Liver (tissue), 9 donors: ENCODE data around the gene DICER1. TPM values are rescaled to one million over a fixed set of nuclear protein-coding genes. Genes with fewer than 3 reads are reported as not detected.

Experiments
- DNase-seq: peaks from one replicate; pipeline ENCODE4 v3.0.0-alpha.2; 2017; ENCODE audit warnings: low spot score
- H3K27ac ChIP-seq, 2 donors: one replicate each; pipeline ENCODE4 v1.7.0; 2013; ENCODE audit warnings: inconsistent platforms in 2 of 2, low read length in 2 of 2, control low read depth in 1 of 2, low read depth in 1 of 2, mild to moderate bottlenecking in 1 of 2
- H3K27me3 ChIP-seq, 4 donors: one replicate each; pipeline versions ENCODE4 v1.6.1 to v1.7.0; 2013; ENCODE audit warnings: low read length in 3 of 4, inconsistent platforms in 1 of 4, mild to moderate bottlenecking in 1 of 4, moderate library complexity in 1 of 4; ENCODE audit not compliant: control insufficient read depth in 4 of 4, insufficient read depth in 4 of 4
- H3K36me3 ChIP-seq, 4 donors: one replicate each; pipeline versions ENCODE4 v1.6.1 to v1.7.0; 2013; ENCODE audit warnings: low read length in 3 of 4, mild to moderate bottlenecking in 3 of 4, low read depth in 1 of 4, moderate library complexity in 1 of 4; ENCODE audit not compliant: control insufficient read depth in 4 of 4, insufficient read depth in 3 of 4
- H3K4me1 ChIP-seq, 4 donors: one replicate each; pipeline versions ENCODE4 v1.6.1 to v1.7.0; 2013; ENCODE audit warnings: low read length in 3 of 4, mild to moderate bottlenecking in 3 of 4, moderate library complexity in 1 of 4; ENCODE audit not compliant: control insufficient read depth in 4 of 4, insufficient read depth in 4 of 4
- H3K4me3 ChIP-seq, 3 donors: one replicate each; pipeline versions ENCODE4 v1.6.1 to v1.7.0; 2013; ENCODE audit warnings: low read length in 3 of 3, control low read depth in 1 of 3, low read depth in 1 of 3, mild to moderate bottlenecking in 1 of 3
- H3K9ac ChIP-seq, 2 donors: one replicate each; pipeline ENCODE4 v1.7.0; 2013; ENCODE audit warnings: low read length in 2 of 2, mild to moderate bottlenecking in 2 of 2, moderate library complexity in 2 of 2, control low read depth in 1 of 2, low read depth in 1 of 2
- H3K9me3 ChIP-seq, 4 donors: one replicate each; pipeline versions ENCODE4 v1.6.1 to v1.7.0; 2013; ENCODE audit warnings: low read length in 3 of 4; ENCODE audit not compliant: control insufficient read depth in 4 of 4
- EGR1 ChIP-seq, 2 donors: IDR thresholded peaks; 2 replicates each; pipeline ENCODE4 v1.6.1; 2016 to 2018; ENCODE audit warnings: antibody characterized with exemption in 2 of 2, low read depth in 2 of 2
- FOXA1 ChIP-seq: IDR thresholded peaks from 2 replicates; pipeline ENCODE4 v1.6.1; 2016; ENCODE audit warnings: antibody characterized with exemption
- FOXA2 ChIP-seq: IDR thresholded peaks from 2 replicates; pipeline ENCODE4 v1.6.1; 2016; ENCODE audit warnings: antibody characterized with exemption
- GABPA ChIP-seq, 2 donors: IDR thresholded peaks in 1 of 2; conservative IDR thresholded peaks in 1 of 2; 2 replicates each; pipeline ENCODE4 v1.6.1; 2016; ENCODE audit warnings: antibody characterized with exemption in 2 of 2, mild to moderate bottlenecking in 1 of 2, moderate library complexity in 1 of 2
- HNF4A ChIP-seq, 2 donors: conservative IDR thresholded peaks; 2 replicates each; pipeline ENCODE4 v1.6.1; 2016; ENCODE audit warnings: antibody characterized with exemption in 2 of 2, mild to moderate bottlenecking in 2 of 2
- HNF4G ChIP-seq: IDR thresholded peaks from 2 replicates; pipeline ENCODE4 v1.6.1; 2016; ENCODE audit warnings: antibody characterized with exemption
- JUND ChIP-seq, 2 donors: IDR thresholded peaks; 2 replicates each; pipeline ENCODE4 v1.6.1; 2016; ENCODE audit warnings: antibody characterized with exemption in 2 of 2
- NR2F2 ChIP-seq: IDR thresholded peaks from 2 replicates; pipeline ENCODE4 v1.6.1; 2016; ENCODE audit warnings: antibody characterized with exemption
- RAD21 ChIP-seq, 2 donors: IDR thresholded peaks; 2 replicates each; pipeline ENCODE4 v1.6.1; 2016; ENCODE audit warnings: antibody characterized with exemption in 2 of 2, mild to moderate bottlenecking in 2 of 2
- RXRA ChIP-seq, 2 donors: IDR thresholded peaks; 2 replicates each; pipeline ENCODE4 v1.6.1; 2017 to 2018; ENCODE audit warnings: antibody characterized with exemption in 2 of 2, mild to moderate bottlenecking in 1 of 2
- SP1 ChIP-seq: IDR thresholded peaks from 2 replicates; pipeline ENCODE4 v1.6.1; 2018; ENCODE audit warnings: antibody characterized with exemption, mild to moderate bottlenecking
- TAF1 ChIP-seq: conservative IDR thresholded peaks from 2 replicates; pipeline ENCODE4 v1.6.1; 2016; ENCODE audit warnings: antibody characterized with exemption, mild to moderate bottlenecking
- YY1 ChIP-seq: IDR thresholded peaks from 2 replicates; pipeline ENCODE4 v1.6.1; 2016; ENCODE audit warnings: antibody characterized with exemption, mild to moderate bottlenecking
- WGBS: extraction: QIAGEN DNeasy Blood & Tissue Kit; methylation state at CpG from one replicate; pipeline ENCODE4 v1.1.7; 2013; 5-methylcytosine and 5-hydroxymethylcytosine counted together
- polyA plus RNA-seq, 2 donors: library from polyadenylated mRNA; stranded (reverse) in 1 of 2; unstranded in 1 of 2; fragments of 200-250 nt in 1 of 2; fragments of >200 nt in 1 of 2; fragmentation: Nextera tagmentation in 1 of 2; extraction: Ambion mirVana in 1 of 2; gene quantifications; one replicate each; pipeline versions ENCODE4 v1.2.1 to v1.2.3, GENCODE V29; 2013 to 2015
- total RNA-seq, 2 donors: library from RNA; depleted of rRNA; stranded (reverse); fragments of >200 nt; gene quantifications; one replicate each; pipeline ENCODE4 v1.2.3, GENCODE V29; 2014
- TF ChIP-seq, protein P1 (sequence below): fragments of 150-350 bp; IDR thresholded peaks from 2 replicates; pipeline ENCODE4 v1.5.1; 2017; ENCODE audit warnings: improper control_type of control experiment, low read depth, low read length; ENCODE audit not compliant: missing input control
- TF ChIP-seq, protein P2 (sequence below): IDR thresholded peaks from 2 replicates; pipeline ENCODE4 v1.6.1; 2016; ENCODE audit warnings: antibody characterized with exemption
- TF ChIP-seq, protein P3 (sequence below): IDR thresholded peaks from 2 replicates; pipeline ENCODE4 v1.6.1; 2016; ENCODE audit warnings: antibody characterized with exemption
- TF ChIP-seq, protein P4 (sequence below): IDR thresholded peaks from 2 replicates; pipeline ENCODE4 v1.6.1; 2016; ENCODE audit warnings: antibody characterized with exemption, mild to moderate bottlenecking
- donor health status: healthy.
- donor health status: healthy.
- donor health status: healthy.
- donor health status: healthy.
- donor health status: healthy.

Gene DICER1
- total and polyA plus RNA-seq, 4 donors: 7.5 to 43.6 (median 20.3) TPM

DNA sequence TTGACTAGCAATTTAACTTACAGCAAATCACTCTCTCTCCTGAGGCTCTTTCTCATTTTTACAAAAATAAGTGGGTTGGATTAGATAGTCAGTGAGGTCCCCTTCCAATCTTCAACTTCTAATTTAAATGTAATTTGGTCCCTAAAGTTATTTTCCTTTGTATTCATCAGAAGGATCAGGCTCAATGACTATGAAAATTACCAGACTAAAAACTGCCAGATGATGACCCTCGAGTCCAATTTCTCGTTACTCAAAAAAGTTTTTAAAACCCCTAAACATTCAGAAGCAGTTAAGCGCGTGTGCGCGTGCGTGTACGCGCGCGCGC is 34.7 kb downstream of the DICER1 start:
- Histone ChIP-seq H3K9me3 (no peaks in the 10 kb centered on the region), H3K27me3 (no peaks in the 10 kb centered on the region), H3K4me1 (peaks cover 0 to 8% (median 5%) of the 10 kb centered on the region in 4 donors), H3K27ac (no peak overlapping the region), H3K36me3 (peaks cover 4 to 36% (median 15%) of the 10 kb centered on the region in 4 donors), H3K9ac (no peak overlapping the region), H3K4me3 (no peak overlapping the region)
- no peak for DNase-seq
- TF ChIP-seq, protein P1, sequence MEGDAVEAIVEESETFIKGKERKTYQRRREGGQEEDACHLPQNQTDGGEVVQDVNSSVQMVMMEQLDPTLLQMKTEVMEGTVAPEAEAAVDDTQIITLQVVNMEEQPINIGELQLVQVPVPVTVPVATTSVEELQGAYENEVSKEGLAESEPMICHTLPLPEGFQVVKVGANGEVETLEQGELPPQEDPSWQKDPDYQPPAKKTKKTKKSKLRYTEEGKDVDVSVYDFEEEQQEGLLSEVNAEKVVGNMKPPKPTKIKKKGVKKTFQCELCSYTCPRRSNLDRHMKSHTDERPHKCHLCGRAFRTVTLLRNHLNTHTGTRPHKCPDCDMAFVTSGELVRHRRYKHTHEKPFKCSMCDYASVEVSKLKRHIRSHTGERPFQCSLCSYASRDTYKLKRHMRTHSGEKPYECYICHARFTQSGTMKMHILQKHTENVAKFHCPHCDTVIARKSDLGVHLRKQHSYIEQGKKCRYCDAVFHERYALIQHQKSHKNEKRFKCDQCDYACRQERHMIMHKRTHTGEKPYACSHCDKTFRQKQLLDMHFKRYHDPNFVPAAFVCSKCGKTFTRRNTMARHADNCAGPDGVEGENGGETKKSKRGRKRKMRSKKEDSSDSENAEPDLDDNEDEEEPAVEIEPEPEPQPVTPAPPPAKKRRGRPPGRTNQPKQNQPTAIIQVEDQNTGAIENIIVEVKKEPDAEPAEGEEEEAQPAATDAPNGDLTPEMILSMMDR: no peak
- TF ChIP-seq, protein P2, sequence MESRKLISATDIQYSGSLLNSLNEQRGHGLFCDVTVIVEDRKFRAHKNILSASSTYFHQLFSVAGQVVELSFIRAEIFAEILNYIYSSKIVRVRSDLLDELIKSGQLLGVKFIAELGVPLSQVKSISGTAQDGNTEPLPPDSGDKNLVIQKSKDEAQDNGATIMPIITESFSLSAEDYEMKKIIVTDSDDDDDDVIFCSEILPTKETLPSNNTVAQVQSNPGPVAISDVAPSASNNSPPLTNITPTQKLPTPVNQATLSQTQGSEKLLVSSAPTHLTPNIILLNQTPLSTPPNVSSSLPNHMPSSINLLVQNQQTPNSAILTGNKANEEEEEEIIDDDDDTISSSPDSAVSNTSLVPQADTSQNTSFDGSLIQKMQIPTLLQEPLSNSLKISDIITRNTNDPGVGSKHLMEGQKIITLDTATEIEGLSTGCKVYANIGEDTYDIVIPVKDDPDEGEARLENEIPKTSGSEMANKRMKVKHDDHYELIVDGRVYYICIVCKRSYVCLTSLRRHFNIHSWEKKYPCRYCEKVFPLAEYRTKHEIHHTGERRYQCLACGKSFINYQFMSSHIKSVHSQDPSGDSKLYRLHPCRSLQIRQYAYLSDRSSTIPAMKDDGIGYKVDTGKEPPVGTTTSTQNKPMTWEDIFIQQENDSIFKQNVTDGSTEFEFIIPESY: no peak
- no peak for TF ChIP-seq YY1
- TF ChIP-seq EGR1 (IDR thresholded peaks at IDR 0.05; ENCODE audit: low read depth in 2 of 2): no peak
- TF ChIP-seq, protein P3, sequence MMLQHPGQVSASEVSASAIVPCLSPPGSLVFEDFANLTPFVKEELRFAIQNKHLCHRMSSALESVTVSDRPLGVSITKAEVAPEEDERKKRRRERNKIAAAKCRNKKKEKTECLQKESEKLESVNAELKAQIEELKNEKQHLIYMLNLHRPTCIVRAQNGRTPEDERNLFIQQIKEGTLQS: no peak
- TF ChIP-seq FOXA2: no peak
- TF ChIP-seq SP1: no peak
- TF ChIP-seq JUND (IDR thresholded peaks at IDR 0.05): no peak
- TF ChIP-seq HNF4G: no peak
- no peak for TF ChIP-seq NR2F2
- TF ChIP-seq TAF1: no peak
- no peak for TF ChIP-seq RAD21 (IDR thresholded peaks at IDR 0.05)
- TF ChIP-seq HNF4A (conservative IDR thresholded peaks at IDR 0.05): no peak
- TF ChIP-seq FOXA1: no peak
- TF ChIP-seq, protein P4, sequence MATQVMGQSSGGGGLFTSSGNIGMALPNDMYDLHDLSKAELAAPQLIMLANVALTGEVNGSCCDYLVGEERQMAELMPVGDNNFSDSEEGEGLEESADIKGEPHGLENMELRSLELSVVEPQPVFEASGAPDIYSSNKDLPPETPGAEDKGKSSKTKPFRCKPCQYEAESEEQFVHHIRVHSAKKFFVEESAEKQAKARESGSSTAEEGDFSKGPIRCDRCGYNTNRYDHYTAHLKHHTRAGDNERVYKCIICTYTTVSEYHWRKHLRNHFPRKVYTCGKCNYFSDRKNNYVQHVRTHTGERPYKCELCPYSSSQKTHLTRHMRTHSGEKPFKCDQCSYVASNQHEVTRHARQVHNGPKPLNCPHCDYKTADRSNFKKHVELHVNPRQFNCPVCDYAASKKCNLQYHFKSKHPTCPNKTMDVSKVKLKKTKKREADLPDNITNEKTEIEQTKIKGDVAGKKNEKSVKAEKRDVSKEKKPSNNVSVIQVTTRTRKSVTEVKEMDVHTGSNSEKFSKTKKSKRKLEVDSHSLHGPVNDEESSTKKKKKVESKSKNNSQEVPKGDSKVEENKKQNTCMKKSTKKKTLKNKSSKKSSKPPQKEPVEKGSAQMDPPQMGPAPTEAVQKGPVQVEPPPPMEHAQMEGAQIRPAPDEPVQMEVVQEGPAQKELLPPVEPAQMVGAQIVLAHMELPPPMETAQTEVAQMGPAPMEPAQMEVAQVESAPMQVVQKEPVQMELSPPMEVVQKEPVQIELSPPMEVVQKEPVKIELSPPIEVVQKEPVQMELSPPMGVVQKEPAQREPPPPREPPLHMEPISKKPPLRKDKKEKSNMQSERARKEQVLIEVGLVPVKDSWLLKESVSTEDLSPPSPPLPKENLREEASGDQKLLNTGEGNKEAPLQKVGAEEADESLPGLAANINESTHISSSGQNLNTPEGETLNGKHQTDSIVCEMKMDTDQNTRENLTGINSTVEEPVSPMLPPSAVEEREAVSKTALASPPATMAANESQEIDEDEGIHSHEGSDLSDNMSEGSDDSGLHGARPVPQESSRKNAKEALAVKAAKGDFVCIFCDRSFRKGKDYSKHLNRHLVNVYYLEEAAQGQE: no peak
- no peak for TF ChIP-seq RXRA (IDR thresholded peaks at IDR 0.05)
- WGBS: over 99% methylated on average over 12 of the region's 12 CpGs

DNA sequence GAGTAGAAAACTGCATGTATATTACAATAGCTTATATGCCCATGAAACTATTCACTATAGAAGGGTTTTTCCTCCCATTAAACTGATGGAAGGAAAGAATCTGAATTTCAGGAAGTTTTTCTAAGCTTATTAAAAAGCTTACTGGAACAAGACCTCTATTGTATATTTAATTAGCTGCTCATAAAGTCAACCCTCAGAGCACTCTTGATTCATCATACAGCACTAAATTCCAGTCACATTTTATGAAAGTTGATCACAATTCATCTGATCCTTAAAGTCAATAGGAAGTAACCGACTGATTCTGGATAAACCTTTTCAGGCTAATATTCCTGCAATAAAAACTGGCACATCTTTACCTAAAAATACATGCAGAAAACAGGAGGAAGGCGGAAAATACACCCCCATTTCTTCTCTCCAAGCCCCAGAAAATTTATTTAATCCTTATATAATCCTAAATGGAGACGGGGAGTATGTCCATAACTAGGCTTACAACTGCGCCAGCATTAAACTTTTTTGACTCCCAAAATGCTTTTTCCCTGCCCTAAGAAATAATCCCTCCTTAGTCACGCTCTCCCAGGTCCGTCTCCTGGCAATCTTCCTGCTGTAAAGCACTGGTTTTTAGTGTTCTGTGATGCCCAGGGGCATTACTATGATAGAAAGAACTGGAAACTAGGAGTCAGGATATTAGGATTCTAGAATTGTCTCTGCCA is 35.3 kb downstream of the DICER1 start:
- Histone ChIP-seq H3K27me3 (no peaks in the 10 kb centered on the region), H3K36me3 (peaks cover 4 to 40% (median 17%) of the 10 kb centered on the region in 4 donors), H3K9ac (no peak overlapping the region), H3K4me3 (no peak overlapping the region), H3K4me1 (peaks cover 0 to 2% (median 1%) of the 10 kb centered on the region in 4 donors), H3K9me3 (no peaks in the 10 kb centered on the region), H3K27ac (no peak overlapping the region)
- no peak for TF ChIP-seq YY1
- no peak for TF ChIP-seq FOXA1
- TF ChIP-seq GABPA (IDR thresholded peaks at IDR 0.05 in 1 of 2, conservative IDR thresholded peaks at IDR 0.05 in 1 of 2): no peak
- 96% methylated on average over 6 of the region's 6 CpGs for WGBS
- no peak for DNase-seq
